Measurements from ENCODE around the gene PPARG.

Gene PPARG

DNA sequence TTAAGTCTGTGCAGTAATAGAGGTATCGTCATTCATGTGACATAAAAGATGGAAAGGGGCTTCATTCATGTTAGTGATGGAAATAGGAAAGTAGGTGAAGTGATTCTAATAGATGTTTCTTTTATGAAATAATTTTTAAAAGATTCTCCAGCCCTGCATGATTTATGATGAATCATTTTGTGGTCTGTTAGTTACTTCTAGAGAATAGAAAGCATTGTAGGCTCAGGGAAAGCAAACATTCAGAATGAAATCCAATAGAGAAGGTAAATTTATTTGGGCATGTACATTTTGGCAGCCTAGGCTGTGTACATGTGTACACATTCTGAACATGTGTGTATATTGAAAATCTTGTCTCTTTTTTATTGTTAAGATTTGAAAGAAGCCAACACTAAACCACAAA is 23.1 kb downstream of the PPARG start:
- DNase-seq (ENCODE audit: low read depth in 3 of 3): no peak

DNA sequence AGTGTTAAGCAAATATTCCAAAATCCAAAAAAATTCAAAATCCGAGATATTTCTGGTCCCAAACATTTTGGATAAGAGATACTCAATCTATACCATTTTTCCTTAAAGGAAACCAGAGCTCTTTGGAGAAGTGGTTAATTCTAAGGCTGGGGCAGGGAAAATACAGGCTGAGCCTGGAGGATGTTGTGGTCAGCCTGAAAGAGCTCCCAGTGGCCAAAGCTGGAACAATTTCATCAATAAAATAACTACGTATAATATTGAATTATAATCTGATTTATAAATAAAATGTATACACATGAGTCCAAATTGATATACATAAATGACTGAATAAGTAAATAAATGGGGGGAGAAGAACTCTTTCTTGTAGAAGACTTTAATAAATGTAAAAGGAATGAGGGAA is 24.6 kb downstream of the PPARG start:
- DNase-seq (ENCODE audit: low read depth in 3 of 3): no peak

DNA sequence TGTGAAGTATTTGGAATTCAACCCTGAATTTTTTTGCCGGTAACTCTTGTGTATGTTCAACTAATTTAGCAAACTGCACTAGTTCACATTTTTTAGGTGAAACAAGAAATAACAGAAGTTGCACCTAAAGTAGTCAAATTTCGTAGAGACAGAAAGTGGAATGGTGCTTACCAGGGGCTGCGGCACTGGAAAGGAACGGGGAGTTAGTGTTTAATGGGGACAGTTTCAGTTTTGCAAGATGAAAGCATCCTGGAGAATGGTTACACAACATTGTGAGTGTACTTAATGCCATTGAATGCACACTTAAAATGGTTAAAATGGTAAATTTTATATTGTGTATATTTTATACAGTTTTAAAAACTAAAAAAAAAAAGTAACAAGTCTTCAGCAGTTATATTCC is 27.4 kb downstream of the PPARG start:
- no peak for DNase-seq (ENCODE audit: low read depth in 3 of 3)

DNA sequence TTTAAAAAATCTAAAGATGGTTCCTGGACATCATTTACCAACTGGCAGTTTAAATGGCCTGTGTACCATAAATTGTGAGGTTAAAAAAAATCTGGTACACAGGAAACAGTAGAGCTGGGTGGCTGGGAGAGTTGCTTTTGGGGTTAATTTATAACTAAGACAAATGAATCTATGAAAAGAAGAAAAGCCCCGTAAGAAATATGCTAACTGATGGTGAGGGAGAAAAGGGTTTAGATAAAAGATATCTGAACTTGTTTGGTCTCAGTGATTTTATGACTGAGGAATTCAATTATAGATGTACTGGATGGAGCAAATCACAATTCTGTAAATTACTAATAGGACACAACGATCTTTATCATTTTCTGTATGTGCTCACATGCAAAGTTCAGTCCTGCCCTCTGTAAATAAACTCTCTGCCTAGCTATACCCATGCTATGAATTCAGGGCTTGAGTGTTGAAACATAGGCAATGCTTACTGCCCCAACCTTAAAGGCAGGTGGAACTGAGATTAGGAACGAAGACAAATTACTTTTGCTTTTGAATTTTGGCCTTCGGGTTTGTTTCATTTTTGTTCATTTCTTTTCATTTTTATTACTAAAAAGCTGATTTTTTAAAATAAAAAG is 28.0 kb downstream of the PPARG start:
- no peak for DNase-seq (ENCODE audit: low read depth in 3 of 3)

DNA sequence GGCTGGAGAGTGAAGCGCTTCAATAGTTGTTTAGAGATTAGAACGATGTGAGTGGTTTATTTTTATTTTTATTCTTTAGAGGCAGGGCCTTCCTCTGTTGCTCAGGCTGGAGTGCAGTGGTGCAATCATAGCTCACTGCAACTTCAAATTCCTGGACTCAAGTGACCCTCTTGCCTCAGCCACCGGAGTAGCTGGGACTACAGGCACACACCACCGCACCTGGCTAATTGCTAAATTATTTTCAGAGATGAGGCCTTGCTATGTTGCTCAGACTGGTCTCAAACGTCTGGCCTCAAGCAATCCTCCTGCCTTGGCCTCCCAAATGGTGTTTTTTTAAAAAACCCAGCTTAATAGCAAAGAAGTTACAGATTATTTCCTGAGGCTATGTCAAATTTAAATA is 29.0 kb downstream of the PPARG start:
- DNase-seq (ENCODE audit: low read depth in 3 of 3): no peak

DNA sequence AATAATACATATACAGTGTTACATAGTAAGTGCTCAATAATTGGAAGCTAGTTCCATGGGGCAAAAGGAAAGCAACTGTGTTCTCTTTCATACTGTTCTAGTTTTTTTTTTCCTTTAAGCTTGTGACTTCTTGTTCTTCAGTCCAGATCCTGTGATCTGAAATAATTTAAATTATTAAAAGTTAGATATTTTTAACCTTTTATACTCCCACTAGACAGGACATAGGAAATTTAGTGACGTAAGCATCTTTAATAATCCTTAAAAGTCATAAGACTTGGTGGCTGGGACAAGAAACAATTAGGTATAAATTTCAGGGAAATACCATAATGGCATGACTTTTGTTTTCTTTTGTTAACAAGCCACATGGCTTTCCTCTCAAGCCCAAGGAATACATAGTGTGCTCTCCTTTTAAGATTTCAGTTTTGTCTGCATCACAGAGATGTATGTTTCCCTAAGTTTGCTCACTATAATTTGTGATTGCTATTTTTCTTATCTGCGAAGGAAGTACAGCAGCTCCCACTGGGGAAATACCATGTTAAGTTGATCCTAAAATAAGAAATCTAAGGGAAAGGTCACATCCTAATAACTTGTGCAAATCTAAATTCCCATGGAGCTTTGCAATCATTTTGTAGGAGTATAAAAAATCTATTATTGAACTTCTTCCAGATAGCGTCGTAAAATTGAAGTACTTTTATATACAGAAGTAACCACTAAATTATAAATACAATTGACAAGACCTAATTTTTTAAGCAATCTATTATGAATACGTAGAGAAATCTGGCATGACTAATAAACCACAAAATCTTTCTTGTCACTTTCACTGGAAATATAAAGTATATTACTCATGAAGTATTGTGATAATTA is 30.1 kb downstream of the PPARG start:
- no peak for DNase-seq (ENCODE audit: low read depth in 3 of 3)

DNA sequence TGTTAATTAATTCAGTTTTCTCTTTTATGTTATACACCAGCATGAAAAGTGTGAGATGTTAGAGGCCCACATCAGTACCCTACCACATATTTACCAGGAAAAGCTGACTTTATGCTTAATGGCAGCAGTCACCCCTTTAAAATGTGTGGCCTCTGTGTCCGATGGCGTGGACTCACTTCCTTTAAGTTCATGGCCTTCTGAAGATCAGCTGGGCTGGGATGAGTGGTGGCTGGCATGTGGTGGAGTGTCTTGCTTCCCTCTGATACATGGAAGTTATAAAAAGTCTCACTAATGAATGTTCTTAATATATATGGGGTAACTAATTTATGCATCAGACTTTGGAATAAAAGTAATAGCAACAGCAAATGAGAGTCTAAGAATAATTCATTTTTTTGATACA is 32.1 kb downstream of the PPARG start:
- no peak for DNase-seq (ENCODE audit: low read depth in 3 of 3)

DNA sequence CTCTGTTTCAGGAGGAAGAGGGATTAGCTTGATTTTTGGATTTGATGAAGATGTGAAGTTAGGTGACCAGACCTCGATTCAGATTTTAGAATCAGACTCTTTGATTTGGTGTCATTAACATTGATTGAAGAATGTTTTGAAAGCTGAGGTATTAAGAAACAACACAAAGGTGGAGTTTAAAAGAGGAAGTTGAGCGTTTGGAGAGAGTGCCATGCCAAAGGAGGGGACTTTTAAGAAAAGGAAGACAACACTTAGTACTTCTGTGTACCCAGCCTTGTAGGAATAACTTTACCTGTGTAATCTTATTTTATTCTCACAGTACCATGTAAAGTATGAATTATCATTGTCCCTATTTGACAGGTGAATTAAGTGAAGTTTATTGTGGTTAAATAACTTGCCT is 34.4 kb downstream of the PPARG start:
- DNase-seq (ENCODE audit: low read depth in 3 of 3): no peak

DNA sequence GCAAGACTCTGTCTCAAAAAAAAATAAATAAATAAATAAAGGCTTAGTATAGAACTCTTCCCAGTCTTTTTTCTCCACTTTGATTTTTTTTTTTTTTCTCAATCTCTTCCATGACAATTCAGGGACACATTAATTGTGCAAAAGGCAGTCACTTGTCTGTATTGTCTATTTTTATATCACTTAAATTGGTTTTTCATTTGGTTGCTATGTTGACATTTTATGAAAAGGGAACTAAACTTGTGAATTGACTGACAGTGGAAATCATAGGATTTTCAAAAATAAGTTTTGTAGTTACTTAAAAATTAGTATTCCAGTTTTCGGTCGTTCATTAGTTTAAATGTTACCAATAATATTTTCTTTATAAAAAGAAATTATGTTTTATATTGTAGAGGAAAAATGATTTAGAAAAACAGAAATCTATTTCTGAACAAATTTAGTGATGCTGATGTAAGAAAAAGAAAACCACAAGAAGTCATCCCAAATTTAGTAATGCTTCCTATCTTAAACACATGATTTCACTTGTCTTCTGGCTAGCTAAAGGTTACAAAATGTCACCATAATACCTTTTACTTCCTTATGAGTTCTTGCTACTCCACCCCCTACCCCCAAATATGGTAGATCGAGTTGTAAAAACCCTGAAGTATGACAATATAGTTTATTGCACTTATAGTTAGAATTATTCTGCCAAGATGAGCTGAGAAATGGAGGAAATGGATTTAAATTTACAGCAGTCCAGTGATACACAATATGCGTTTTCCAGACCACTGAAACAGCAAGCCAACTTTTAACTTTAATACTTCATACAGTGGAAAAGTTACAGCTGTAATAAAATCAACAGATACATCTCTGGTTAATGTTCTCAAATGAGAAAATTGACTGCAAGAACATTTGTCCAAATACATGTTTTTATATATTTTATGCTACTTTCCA is 37.0 kb downstream of the PPARG start:
- DNase-seq (ENCODE audit: low read depth in 3 of 3): no peak

DNA sequence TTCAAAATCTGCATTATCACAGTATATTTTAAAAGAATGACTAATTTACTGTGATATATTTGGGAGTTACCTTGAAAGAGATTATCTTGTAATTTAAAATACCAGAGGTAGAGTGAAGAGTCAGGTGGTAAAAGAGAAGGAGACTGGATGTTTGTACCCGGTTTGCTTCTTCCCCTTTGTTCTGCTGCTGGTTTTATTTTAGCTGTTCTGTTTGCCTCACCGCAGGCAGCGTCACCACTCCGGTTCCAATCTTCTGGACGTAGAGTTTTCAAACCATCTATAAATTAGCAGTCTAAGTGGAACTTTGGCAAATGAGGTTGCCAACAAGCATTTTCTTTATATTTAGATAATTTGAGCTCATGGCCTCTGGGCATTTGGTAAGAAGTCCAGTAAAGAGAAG is 38.2 kb downstream of the PPARG start:
- no peak for DNase-seq (ENCODE audit: low read depth in 3 of 3)

DNA sequence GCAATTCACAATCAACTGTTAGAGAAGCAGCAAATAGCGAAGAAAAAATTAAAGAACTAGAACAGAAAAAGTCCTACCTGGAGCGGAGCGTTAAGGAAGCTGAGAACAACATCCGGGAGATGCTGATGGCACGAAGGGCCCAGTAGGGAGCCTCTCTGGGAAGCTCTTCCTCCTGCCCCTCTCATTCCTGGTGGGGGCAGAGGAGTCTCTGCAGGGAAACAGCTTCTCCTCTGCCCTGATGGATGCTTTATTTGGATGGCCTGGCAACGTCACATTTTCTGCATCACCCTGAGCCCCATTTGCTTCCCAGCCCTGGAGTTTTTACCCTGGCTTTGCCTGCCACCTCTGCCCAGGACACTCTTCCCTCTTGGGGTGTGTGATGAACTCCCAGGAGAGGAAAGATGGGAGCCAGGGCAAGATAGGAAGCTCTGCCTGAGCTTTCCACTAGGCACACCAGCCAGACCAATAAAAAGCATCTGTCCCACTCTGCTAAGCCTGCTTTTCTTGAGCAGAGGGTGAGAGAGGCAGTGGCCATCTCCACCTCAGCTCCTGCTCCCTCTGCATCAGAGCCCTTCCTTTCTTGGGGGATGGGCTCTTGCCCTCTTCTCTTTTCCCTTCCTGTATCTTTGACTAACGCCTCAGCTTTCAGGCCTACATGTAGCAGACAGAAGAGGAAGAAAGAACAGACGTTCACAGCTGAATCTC is 39.4 kb downstream of the PPARG start:
- no peak for DNase-seq (ENCODE audit: low read depth in 3 of 3)

DNA sequence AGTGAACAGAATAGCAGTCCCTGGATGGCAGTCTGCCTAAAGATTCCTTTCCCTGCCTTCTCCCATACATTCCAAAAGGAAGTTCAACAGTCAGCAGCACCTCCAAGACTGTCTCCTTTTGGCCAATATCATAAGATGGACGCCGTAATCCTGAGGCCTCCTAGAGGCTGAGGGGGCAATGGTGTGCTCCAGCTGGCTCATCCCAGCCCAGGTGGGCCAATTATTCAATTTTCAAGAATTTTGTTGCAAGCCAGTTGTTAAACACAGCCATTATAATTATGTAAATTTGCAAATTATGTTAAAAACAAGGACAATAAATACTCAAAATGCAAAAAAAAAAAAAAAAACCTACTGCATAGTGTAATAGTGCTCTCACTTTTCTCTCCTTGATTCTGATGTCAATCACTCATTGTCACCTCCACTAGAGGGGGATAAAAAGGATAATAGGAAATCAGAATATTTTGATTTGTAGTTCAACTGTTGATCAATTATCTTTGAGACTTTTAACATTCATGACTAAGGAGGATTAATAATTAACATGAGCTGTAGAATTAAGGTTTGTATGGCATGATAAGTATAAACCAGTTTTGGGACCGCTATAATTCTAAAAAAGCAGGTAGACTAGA is 40.1 kb downstream of the PPARG start:
- DNase-seq (ENCODE audit: low read depth in 3 of 3): no peak

DNA sequence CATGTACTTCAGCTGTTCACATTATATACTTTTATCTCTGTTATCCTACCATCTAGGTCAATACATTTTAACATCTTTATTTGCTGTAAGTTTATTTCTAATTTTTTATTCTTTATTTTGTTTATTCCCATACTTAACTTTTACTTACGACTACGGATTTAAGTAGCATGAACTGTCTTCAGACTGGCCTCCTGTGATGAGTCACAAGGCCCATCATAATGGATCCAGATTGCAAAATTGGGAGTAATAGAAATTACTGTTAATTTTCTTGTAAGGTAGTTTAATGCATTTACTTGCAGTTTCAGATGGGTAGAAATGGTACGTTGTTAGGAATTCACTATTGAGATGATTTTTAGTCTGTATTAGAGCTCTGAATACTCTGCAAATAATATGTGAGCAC is 45.9 kb downstream of the PPARG start:
- DNase-seq (ENCODE audit: low read depth in 3 of 3): no peak

DNA sequence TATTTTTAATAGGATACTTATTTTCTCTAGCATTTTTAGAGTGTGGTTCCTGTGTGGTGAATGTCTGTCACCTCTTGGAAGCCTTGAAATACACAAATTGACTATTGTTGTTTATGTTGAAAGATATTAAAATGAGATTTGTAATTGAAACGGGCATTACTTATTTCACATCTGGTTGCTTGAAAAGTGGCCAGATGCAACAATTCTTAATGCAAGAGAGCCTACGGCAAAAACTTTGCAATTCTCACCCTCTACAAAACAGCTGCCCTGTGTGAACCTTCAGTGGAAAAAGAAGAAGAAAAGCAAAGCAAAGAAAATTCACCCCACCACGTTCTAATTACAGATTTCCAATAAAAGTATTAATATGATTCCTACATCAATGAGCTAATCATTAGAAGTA is 46.6 kb downstream of the PPARG start:
- no peak for DNase-seq (ENCODE audit: low read depth in 3 of 3)

DNA sequence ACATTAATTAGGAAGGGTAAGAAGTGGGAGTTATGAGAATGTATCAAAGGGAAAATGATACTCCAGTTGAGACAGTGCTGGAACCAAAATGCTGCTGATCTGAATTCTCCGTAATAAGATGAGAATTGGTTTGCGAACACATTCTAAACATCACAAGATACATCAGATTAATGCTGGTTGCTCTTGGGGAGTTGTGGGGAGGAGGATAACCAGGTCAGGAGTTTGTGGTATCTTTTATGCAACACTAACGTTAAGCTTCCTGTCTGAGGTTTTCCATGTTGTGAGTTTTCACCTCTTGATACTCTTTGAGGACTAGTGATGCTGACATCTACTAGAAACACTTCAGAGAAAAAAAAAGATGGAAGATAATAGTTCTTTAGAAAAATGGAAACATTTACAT is 47.2 kb downstream of the PPARG start:
- DNase-seq (ENCODE audit: low read depth in 3 of 3): no peak

DNA sequence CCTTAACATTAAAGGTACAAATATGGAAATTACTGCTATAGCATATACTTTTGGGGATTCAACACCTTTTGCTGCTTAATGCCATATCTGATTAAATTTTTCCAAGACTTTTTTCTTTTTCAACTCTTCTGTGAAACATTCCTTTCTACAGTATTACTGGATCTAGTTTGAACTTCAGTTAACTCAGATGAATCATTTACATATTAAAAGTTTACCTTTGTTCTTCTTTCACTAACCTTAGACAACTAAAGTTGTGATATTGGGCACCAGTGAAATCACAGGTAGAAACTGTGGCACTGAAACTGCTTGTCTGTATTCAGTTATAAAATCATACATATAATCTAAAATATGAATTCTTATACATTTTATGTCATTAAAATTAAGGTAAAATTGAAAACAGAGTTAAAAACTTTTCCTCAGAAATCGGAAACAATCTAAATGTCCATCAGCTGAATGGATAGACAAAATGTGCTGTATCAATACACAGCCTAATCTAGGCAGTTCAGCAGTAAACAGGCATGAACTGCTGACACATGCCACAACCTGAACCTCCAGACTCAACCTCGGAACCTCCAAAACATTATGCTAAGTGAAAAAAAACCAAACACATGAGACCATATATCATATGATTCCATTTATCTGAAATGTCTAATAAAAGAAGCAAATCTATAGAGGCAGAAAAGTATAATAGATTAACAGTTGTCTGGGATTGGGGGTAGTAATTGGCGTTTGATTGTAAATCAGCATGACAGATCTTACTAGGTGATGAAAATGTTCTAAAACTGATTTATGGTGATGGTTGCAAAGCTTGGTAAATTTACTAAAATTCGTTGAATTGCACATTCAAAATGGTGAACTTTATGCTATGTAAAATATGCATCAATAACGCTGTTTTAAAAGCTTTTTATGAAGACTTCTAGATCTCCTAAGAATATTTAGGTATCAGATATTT is 50.0 kb downstream of the PPARG start:
- no peak for DNase-seq (ENCODE audit: low read depth in 3 of 3)

DNA sequence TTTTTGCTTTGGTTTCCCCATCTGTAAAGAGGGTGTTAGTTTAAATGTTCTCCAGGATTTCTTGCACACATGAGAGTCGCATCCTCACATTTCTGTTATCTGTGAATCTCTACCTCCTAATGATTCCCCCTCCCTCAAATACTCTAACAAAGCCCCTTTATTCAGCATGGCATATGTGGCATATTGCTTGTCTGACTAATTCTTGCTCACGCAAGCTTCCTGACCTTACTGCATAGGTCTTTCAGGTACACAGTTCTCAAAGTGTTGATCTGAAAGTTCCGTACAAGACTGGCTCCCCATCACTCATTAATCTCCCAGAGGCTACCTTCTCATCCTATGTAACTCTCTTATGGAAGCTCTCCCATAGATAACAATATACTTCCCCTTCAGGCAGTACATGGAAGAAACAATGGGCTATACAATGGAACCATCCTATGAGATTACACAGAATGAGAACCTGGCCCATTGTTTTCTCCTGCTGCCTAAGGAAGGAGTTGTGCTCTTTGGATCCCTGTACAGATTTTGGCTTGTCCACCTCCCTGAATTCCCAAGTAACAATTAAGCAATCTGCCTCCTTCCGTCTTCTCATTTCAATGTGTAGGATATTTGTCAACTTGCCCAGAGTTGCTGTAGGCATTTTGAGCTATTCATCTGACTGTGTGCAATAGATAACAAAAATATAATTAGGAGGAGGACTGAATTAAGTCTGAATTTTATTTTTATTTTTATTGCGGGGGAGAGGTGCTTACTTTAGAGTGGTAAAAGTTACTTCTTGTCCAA is 51.0 kb downstream of the PPARG start:
- DNase-seq (ENCODE audit: low read depth in 3 of 3): no peak

DNA sequence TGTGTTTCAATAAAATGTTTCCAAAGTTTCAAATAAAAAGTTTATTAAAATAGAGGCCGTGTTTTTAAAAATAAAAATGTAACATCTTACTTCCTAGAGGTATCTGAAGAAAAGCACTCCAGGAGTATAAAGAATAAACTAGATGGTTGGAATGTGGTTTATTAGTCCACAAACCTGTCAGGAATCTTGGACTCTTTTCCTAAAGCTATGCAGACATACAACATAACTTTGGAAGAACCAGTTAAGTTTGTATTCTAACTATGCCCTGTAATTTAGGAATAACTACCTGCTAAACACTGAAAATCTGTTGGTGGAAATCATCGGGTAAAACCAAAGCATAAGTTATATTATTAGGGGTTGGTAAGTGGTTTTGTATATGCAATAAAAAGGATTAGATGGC is 51.6 kb downstream of the PPARG start:
- DNase-seq (ENCODE audit: low read depth in 3 of 3): no peak

DNA sequence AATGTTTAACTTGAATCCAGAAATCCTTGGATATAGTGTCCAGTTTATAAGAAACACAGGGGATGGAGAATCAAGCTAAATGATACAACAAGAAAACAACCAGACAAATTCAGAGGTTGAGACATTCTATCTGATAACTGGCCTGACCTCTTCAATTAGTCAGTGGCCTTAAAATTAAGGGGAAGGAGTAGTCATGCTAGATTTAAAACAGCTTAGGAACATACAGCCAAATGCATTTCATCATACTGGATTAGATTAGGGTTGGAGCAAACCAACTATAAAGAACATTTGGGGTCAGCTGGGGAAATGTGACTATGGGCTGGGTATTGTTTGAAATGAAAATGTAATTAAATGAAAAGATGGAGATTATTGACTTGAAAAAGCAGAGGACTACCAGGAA is 53.3 kb downstream of the PPARG start:
- no peak for DNase-seq (ENCODE audit: low read depth in 3 of 3)
